ENCODE results near the gene DCLK2.

Gene DCLK2

GRCh38 chr4:150253965-150254630 lies 175.9 kb downstream of the DCLK2 start:
- TF ChIP-seq CTCF (conservative IDR thresholded peaks at IDR 0.05; ENCODE audit: low read depth, low read length), result no peak
- no peak overlapping the region for H3K4me3 ChIP-seq (ENCODE audit: low read depth, low read length)

GRCh38 chr4:150255610-150256224 lies 177.5 kb downstream of the DCLK2 start:
- TF ChIP-seq CTCF (conservative IDR thresholded peaks at IDR 0.05; ENCODE audit: low read depth, low read length), result no peak
- H3K4me3 ChIP-seq (ENCODE audit: low read depth, low read length), result no peak overlapping the region
- no peak for DNase-seq (ENCODE audit: low read depth)

More at GRCh38 chr4:150253965-150254630, 175.9 kb downstream of the DCLK2 start:
- DNase-seq (ENCODE audit: low read depth), result no peak

GRCh38 chr4:150256225-150256620 lies 178.0 kb downstream of the DCLK2 start:
- DNase-seq (ENCODE audit: low read depth), result no peak
- no peak for TF ChIP-seq CTCF (conservative IDR thresholded peaks at IDR 0.05; ENCODE audit: low read depth, low read length)
- H3K4me3 ChIP-seq (ENCODE audit: low read depth, low read length), result no peak overlapping the region

- TF ChIP-seq CTCF (conservative IDR thresholded peaks at IDR 0.05; ENCODE audit: low read depth, low read length), result no peak
- no peak for DNase-seq (ENCODE audit: low read depth)
- no peak overlapping the region for H3K4me3 ChIP-seq (ENCODE audit: low read depth, low read length)
Measured at GRCh38 chr4:150256841-150257730, 178.8 kb downstream of the DCLK2 start.

GRCh38 chr4:150258569-150258968 lies 180.3 kb downstream of the DCLK2 start:
- H3K4me3 ChIP-seq (ENCODE audit: low read depth, low read length), result no peak overlapping the region
- no peak for TF ChIP-seq CTCF (conservative IDR thresholded peaks at IDR 0.05; ENCODE audit: low read depth, low read length)
- no peak for DNase-seq (ENCODE audit: low read depth)

- no peak overlapping the region for H3K4me3 ChIP-seq (ENCODE audit: low read depth, low read length)
- no peak for DNase-seq (ENCODE audit: low read depth)
- no peak for TF ChIP-seq CTCF (conservative IDR thresholded peaks at IDR 0.05; ENCODE audit: low read depth, low read length)
Measured at GRCh38 chr4:150259861-150260567, 181.8 kb downstream of the DCLK2 start.
